Suprapubic skin (tissue), 3 donors: Measurements from ENCODE around the gene CROT.

Source experiments
- POLR2AphosphoS5 ChIP-seq, 3 donors: sonication (generic); formaldehyde crosslinking; IDR thresholded peaks; one replicate each; pipeline ENCODE4 v1.6.1; 2017; ENCODE audit warnings: antibody characterized with exemption in 3 of 3
- TF ChIP-seq, protein P1 (sequence below), 2 donors: fragments of 200-600 bp in 1 of 2; fragments of 450-650 bp in 1 of 2; sonication (generic) in 1 of 2; IDR thresholded peaks; one replicate each; pipeline ENCODE4 v1.5.1; 2016 to 2019; ENCODE audit warnings: antibody characterized with exemption in 2 of 2, mild to moderate bottlenecking in 1 of 2, moderate library complexity in 1 of 2

DNA sequence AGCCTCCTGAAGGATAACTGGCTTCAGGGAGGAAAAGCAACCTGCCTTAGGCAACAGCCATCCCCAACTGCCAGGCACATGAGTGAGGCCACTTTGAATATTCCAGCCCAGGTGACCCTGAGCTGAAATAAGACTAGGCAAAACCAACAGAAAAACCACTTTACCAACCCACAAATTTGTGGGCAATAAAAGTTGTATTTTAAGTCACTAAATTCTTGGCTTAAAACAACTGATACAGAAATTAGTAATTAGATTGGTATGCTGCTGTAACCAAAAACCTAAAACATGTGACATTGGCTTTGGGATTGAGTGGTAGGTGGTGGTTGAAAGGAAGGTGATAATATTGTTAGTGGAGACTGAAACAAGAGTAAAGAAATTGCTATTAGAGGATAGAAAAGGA lies 90.1 kb downstream of the CROT start:
- TF ChIP-seq, protein P1, sequence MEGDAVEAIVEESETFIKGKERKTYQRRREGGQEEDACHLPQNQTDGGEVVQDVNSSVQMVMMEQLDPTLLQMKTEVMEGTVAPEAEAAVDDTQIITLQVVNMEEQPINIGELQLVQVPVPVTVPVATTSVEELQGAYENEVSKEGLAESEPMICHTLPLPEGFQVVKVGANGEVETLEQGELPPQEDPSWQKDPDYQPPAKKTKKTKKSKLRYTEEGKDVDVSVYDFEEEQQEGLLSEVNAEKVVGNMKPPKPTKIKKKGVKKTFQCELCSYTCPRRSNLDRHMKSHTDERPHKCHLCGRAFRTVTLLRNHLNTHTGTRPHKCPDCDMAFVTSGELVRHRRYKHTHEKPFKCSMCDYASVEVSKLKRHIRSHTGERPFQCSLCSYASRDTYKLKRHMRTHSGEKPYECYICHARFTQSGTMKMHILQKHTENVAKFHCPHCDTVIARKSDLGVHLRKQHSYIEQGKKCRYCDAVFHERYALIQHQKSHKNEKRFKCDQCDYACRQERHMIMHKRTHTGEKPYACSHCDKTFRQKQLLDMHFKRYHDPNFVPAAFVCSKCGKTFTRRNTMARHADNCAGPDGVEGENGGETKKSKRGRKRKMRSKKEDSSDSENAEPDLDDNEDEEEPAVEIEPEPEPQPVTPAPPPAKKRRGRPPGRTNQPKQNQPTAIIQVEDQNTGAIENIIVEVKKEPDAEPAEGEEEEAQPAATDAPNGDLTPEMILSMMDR (IDR thresholded peaks at IDR 0.05): no peak
- no peak for TF ChIP-seq POLR2AphosphoS5 (IDR thresholded peaks at IDR 0.05)
